Measurements from ENCODE around the gene HRH1.
"Not testable (repeated sequence)": the region's sequence is repeated elsewhere in the genome, so short reads cannot be mapped to it uniquely, and the experiment has no call there.

The HRH1 gene, protein sequence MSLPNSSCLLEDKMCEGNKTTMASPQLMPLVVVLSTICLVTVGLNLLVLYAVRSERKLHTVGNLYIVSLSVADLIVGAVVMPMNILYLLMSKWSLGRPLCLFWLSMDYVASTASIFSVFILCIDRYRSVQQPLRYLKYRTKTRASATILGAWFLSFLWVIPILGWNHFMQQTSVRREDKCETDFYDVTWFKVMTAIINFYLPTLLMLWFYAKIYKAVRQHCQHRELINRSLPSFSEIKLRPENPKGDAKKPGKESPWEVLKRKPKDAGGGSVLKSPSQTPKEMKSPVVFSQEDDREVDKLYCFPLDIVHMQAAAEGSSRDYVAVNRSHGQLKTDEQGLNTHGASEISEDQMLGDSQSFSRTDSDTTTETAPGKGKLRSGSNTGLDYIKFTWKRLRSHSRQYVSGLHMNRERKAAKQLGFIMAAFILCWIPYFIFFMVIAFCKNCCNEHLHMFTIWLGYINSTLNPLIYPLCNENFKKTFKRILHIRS

GRCh38 chr3:11154036-11154952 lies at the start of gene HRH1:
Gene HRH1, plus strand, starts transcription at chr3:11154493. Its CDS starts 104,545 bp downstream, at chr3:11259038.
- no peak for DNase-seq (ENCODE audit: low read depth)
- H3K4me3 ChIP-seq (ENCODE audit: low read length), result peak within 1 kb of the TSS; percentile 52

GRCh38 chr3:11113316-11113715 lies 41.0 kb upstream of the HRH1 start:
- DNase-seq (ENCODE audit: low read depth); H3K4me3 ChIP-seq (ENCODE audit: low read length): not testable (repeated sequence)

More at GRCh38 chr3:11154036-11154952, at the start of gene HRH1:
- no peak for TF ChIP-seq CTCF (conservative IDR thresholded peaks at IDR 0.05; ENCODE audit: low read depth, low read length)

GRCh38 chr3:11115548-11115947 lies 38.7 kb upstream of the HRH1 start:
- H3K4me3 ChIP-seq (ENCODE audit: low read length), result no peak overlapping the region
- DNase-seq (ENCODE audit: low read depth), result no peak
- TF ChIP-seq CTCF (conservative IDR thresholded peaks at IDR 0.05; ENCODE audit: low read depth, low read length), result no peak

DNA sequence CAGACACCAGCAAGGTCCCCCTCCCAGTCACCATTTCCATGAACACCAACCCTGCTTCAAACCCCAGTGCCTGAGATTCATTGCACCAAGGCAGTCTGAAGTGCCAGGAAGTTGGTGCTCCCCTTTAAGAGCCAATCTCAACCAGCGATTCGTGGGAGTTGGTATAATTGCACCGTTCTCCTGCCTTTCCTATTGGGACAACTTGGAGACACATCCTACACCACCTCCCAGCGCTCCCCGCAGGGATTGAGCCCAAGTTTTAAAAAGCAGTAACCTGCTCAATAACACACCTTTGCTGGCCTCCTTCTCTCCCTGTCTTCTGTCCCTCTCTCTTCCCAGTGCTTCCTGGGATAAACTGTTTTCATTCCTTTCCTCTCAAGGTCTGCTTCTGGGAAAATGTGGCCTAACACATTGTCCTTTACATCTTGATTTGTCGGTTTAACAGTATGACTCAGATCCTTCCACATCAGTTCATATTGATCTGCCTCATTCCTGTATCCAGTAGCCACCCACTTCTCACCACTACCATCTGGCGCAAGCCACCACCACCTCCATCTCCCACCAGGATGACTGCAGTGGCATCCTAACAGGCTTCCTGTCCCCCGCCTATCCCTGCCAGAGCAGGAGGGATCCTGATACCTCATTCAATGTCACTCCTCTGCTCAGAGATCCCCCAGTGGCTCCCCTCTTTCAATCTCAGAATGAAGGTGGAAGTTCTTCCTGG lies 37.8 kb upstream of the HRH1 start:
- no peak for DNase-seq (ENCODE audit: low read depth)
- no peak for TF ChIP-seq CTCF (conservative IDR thresholded peaks at IDR 0.05; ENCODE audit: low read depth, low read length)
- no peak overlapping the region for H3K4me3 ChIP-seq (ENCODE audit: low read length)

DNA sequence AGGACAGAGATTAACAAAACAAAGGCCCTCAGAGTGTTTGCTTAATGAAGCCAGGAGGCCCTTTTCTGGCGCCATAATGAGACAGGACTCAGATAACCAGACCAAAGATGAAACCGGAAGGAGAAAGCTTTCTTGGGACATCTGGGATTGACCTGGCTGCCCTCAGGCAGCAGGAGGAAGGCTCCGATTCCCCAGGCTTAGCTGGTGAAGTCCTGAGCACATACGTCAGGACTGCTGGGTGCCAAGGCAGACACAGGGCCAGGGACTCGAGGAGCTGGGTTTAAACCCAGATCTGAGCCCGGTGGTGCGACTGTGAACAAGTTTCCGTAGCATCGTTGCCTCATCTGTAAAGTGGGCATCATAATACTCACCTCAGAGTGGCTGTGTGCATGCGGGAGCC lies 36.7 kb upstream of the HRH1 start:
- no peak overlapping the region for H3K4me3 ChIP-seq (ENCODE audit: low read length)
- DNase-seq (ENCODE audit: low read depth), result no peak
- TF ChIP-seq CTCF (conservative IDR thresholded peaks at IDR 0.05; ENCODE audit: low read depth, low read length), result no peak

GRCh38 chr3:11118181-11118682 lies 36.1 kb upstream of the HRH1 start:
- no peak for TF ChIP-seq CTCF (conservative IDR thresholded peaks at IDR 0.05; ENCODE audit: low read depth, low read length)
- no peak for DNase-seq (ENCODE audit: low read depth)
- H3K4me3 ChIP-seq (ENCODE audit: low read length), result no peak overlapping the region
